GM23338 (cell line): ENCODE results near the gene OPRL1. TPM values are rescaled to one million over a fixed set of nuclear protein-coding genes. Genes with fewer than 3 reads are reported as not detected.

Source experiments
- ATAC-seq: fragments of 200-7000 bp; cut with Tn5 transposase; 3 replicates; pipeline ENCODE4 v1.9.1; 2020
- DNase-seq: peaks from one replicate; pipeline ENCODE4 v3.0.0-alpha.2; 2015; ENCODE audit warnings: low spot score
- H2AFZ ChIP-seq: fragments of 200-600 bp; sonication (generic); 2 replicates; pipeline ENCODE4 v1.8.0; 2016; ENCODE audit warnings: antibody characterized with exemption, mild to moderate bottlenecking, moderate library complexity
- H3F3A ChIP-seq: fragments of 200-600 bp; sonication (generic); replicated peaks from 2 replicates; pipeline ENCODE4 v1.8.0; 2017; ENCODE audit warnings: antibody characterized with exemption, mixed run types, low read depth
- H3K27ac ChIP-seq: fragments of 200-600 bp; sonication (generic); 2 replicates; pipeline ENCODE4 v1.6.1; 2016; ENCODE audit warnings: low read depth
- H3K27me3 ChIP-seq: fragments of 200-600 bp; sonication (generic); 2 replicates; pipeline ENCODE4 v1.8.0; 2016; ENCODE audit warnings: mild to moderate bottlenecking, mixed run types, moderate library complexity; ENCODE audit not compliant: insufficient read depth
- H3K36me3 ChIP-seq: fragments of 200-600 bp; sonication (generic); 2 replicates; pipeline ENCODE4 v1.8.0; 2016; ENCODE audit warnings: mild to moderate bottlenecking; ENCODE audit not compliant: insufficient read depth
- H3K4me1 ChIP-seq: fragments of 200-600 bp; sonication (generic); 2 replicates; pipeline ENCODE4 v1.8.0; 2016; ENCODE audit warnings: mild to moderate bottlenecking, moderate library complexity; ENCODE audit not compliant: insufficient read depth
- H3K4me2 ChIP-seq: fragments of 200-600 bp; sonication (generic); 2 replicates; pipeline ENCODE4 v1.7.1; 2017; ENCODE audit warnings: mixed run types
- H3K4me3 ChIP-seq: fragments of 200-600 bp; sonication (generic); 2 replicates; pipeline ENCODE4 v1.6.1; 2016; ENCODE audit warnings: mixed run types
- H3K79me2 ChIP-seq: fragments of 200-600 bp; sonication (generic); replicated peaks from 2 replicates; pipeline ENCODE4 v1.8.0; 2017; ENCODE audit warnings: mild to moderate bottlenecking; ENCODE audit not compliant: insufficient read depth
- H3K9me2 ChIP-seq: fragments of 200-600 bp; sonication (generic); 2 replicates; pipeline ENCODE4 v1.8.0; 2017; ENCODE audit not compliant: insufficient read depth
- H4K20me1 ChIP-seq: fragments of 200-600 bp; sonication (generic); replicated peaks from 2 replicates; pipeline ENCODE4 v1.8.0; 2017; ENCODE audit warnings: mild to moderate bottlenecking; ENCODE audit not compliant: insufficient read depth
- H3K27ac Mint-ChIP-seq: 2 replicates; pipeline ENCODE4 v1.8.0; 2020; ENCODE audit warnings: inconsistent platforms, mild to moderate bottlenecking, moderate library complexity, mixed read lengths
- H3K27me3 Mint-ChIP-seq: 3 replicates; pipeline ENCODE4 v1.8.0; 2022; ENCODE audit warnings: low read depth, mild to moderate bottlenecking, moderate library complexity, mixed read lengths, inconsistent platforms; ENCODE audit not compliant: insufficient read depth, poor library complexity
- H3K36me3 Mint-ChIP-seq: 3 replicates; pipeline ENCODE4 v1.8.0; 2021; ENCODE audit warnings: low read depth, mild to moderate bottlenecking, inconsistent platforms, moderate library complexity, mixed read lengths
- H3K4me1 Mint-ChIP-seq: 3 replicates; pipeline ENCODE4 v1.8.0; 2020; ENCODE audit warnings: mild to moderate bottlenecking, inconsistent platforms, mixed read lengths
- H3K4me3 Mint-ChIP-seq: 3 replicates; pipeline ENCODE4 v1.8.0; 2021; ENCODE audit warnings: moderate library complexity, mild to moderate bottlenecking, inconsistent platforms, mixed read lengths
- H3K9me3 Mint-ChIP-seq: 3 replicates; pipeline ENCODE4 v1.8.0; 2020; ENCODE audit warnings: moderate library complexity, mild to moderate bottlenecking, inconsistent platforms, mixed read lengths
- EZH2 ChIP-seq: fragments of 200-600 bp; sonication (generic); IDR thresholded peaks from one replicate; pipeline ENCODE4 v1.8.0; 2017; ENCODE audit warnings: antibody characterized with exemption, mild to moderate bottlenecking, low read depth; ENCODE audit not compliant: unreplicated experiment
- JUNB ChIP-seq: IDR thresholded peaks from one replicate; pipeline ENCODE4 v1.6.1; 2016; ENCODE audit warnings: antibody characterized with exemption; ENCODE audit not compliant: unreplicated experiment
- STAT1 ChIP-seq: IDR thresholded peaks from one replicate; pipeline ENCODE4 v1.6.1; 2016; ENCODE audit warnings: antibody characterized with exemption; ENCODE audit not compliant: unreplicated experiment
- polyA plus RNA-seq: library from polyadenylated mRNA; unstranded; fragments of >200 nt; fragmentation: Nextera tagmentation; extraction: Ambion mirVana; gene quantifications from 2 replicates; pipeline ENCODE4 v1.2.1, GENCODE V29; 2016
- total RNA-seq: library from RNA; depleted of rRNA; stranded (reverse); fragments of >200 nt; shearing (Covaris generic); gene quantifications from 2 replicates; pipeline ENCODE4 v1.2.3, GENCODE V29; 2014
- TF ChIP-seq, protein P1 (sequence below): fragments of 250-450 bp; sonication (Bioruptor Pico); IDR thresholded peaks from 2 replicates; pipeline ENCODE4 v1.5.0; 2020; ENCODE audit warnings: mild to moderate bottlenecking, moderate library complexity
- TF ChIP-seq, protein P2 (sequence below): IDR thresholded peaks from one replicate; pipeline ENCODE4 v1.6.1; 2018; ENCODE audit warnings: antibody characterized with exemption; ENCODE audit not compliant: unreplicated experiment

OPRL1 gene
- total and polyA plus RNA-seq, 2 experiments from 2014 or later = 0.27 to 1.1 TPM

DNA sequence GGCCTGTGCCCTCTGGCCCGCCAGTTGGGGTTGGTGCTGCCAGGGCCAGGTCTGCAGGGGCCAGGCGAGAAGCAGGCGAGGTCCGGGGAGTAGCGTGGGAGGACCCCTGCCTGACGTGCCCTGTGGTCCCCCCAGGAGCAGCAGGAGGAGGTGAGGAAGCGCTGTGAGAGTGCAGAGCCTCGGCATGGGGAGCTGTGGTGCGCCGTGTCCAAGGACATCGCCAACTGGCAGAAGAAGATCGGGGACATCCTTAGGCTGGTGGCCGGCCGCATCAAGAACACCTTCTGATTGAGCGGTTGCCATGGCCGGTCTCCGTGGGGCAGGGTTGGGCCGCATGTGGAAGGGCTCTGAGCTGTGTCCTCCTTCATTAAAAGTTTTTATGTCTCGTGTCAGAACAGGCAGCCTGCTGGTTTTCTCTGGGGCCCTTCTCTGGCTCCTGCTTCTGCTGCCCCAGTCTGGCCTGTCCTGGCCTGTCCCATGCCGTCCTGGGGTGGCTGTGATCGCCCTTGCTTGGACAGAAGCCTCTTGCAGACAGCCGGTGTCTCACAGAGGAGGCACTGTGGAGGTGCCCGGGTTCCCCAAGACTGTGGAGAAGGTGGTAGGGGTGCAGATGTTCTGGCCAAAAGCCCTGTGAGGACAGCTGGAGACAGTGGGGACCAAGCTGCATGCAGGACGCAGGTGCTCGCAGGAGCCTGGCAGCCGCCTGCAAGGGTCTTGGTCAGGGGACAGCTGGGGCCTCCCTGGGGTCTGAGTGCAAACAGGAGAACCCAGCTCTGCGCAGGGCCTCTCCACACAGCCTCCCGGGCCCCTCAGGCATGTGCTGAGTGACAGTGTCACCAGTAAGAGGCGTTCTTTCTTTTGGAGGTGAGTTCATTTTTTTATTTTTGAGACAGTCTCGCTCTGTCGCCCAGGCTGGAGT is 46.9 kb upstream of the OPRL1 start:
- Mint-ChIP-seq H3K4me3 (no peak overlapping the region), H3K9me3 (no peaks in the 10 kb centered on the region), H3K27ac (no peak overlapping the region), H3K4me1 (peaks cover 24% of the 10 kb centered on the region), H3K27me3 (peaks cover 15% of the 10 kb centered on the region), H3K36me3 (peaks cover 36% of the 10 kb centered on the region)
- Histone ChIP-seq H3K4me2 (no peak overlapping the region), H3K79me2 (no peaks in the 10 kb centered on the region), H3K36me3 (no peaks in the 10 kb centered on the region; the same call in 1 of the 2 replicates), H3F3A (peaks cover 10% of the 10 kb centered on the region; the same call in 1 of the 2 replicates), H3K9me2 (no peaks in the 10 kb centered on the region), H3K4me3 (no peak overlapping the region), H3K4me1 (peaks cover 21% of the 10 kb centered on the region), H4K20me1 (no peaks in the 10 kb centered on the region), H2AFZ (no peak overlapping the region), H3K27ac (no peak overlapping the region), H3K27me3 (peaks cover 8% of the 10 kb centered on the region; the same call in 1 of the 2 replicates)
- no peak for DNase-seq
- ATAC-seq = no peak
- TF ChIP-seq, protein P1, sequence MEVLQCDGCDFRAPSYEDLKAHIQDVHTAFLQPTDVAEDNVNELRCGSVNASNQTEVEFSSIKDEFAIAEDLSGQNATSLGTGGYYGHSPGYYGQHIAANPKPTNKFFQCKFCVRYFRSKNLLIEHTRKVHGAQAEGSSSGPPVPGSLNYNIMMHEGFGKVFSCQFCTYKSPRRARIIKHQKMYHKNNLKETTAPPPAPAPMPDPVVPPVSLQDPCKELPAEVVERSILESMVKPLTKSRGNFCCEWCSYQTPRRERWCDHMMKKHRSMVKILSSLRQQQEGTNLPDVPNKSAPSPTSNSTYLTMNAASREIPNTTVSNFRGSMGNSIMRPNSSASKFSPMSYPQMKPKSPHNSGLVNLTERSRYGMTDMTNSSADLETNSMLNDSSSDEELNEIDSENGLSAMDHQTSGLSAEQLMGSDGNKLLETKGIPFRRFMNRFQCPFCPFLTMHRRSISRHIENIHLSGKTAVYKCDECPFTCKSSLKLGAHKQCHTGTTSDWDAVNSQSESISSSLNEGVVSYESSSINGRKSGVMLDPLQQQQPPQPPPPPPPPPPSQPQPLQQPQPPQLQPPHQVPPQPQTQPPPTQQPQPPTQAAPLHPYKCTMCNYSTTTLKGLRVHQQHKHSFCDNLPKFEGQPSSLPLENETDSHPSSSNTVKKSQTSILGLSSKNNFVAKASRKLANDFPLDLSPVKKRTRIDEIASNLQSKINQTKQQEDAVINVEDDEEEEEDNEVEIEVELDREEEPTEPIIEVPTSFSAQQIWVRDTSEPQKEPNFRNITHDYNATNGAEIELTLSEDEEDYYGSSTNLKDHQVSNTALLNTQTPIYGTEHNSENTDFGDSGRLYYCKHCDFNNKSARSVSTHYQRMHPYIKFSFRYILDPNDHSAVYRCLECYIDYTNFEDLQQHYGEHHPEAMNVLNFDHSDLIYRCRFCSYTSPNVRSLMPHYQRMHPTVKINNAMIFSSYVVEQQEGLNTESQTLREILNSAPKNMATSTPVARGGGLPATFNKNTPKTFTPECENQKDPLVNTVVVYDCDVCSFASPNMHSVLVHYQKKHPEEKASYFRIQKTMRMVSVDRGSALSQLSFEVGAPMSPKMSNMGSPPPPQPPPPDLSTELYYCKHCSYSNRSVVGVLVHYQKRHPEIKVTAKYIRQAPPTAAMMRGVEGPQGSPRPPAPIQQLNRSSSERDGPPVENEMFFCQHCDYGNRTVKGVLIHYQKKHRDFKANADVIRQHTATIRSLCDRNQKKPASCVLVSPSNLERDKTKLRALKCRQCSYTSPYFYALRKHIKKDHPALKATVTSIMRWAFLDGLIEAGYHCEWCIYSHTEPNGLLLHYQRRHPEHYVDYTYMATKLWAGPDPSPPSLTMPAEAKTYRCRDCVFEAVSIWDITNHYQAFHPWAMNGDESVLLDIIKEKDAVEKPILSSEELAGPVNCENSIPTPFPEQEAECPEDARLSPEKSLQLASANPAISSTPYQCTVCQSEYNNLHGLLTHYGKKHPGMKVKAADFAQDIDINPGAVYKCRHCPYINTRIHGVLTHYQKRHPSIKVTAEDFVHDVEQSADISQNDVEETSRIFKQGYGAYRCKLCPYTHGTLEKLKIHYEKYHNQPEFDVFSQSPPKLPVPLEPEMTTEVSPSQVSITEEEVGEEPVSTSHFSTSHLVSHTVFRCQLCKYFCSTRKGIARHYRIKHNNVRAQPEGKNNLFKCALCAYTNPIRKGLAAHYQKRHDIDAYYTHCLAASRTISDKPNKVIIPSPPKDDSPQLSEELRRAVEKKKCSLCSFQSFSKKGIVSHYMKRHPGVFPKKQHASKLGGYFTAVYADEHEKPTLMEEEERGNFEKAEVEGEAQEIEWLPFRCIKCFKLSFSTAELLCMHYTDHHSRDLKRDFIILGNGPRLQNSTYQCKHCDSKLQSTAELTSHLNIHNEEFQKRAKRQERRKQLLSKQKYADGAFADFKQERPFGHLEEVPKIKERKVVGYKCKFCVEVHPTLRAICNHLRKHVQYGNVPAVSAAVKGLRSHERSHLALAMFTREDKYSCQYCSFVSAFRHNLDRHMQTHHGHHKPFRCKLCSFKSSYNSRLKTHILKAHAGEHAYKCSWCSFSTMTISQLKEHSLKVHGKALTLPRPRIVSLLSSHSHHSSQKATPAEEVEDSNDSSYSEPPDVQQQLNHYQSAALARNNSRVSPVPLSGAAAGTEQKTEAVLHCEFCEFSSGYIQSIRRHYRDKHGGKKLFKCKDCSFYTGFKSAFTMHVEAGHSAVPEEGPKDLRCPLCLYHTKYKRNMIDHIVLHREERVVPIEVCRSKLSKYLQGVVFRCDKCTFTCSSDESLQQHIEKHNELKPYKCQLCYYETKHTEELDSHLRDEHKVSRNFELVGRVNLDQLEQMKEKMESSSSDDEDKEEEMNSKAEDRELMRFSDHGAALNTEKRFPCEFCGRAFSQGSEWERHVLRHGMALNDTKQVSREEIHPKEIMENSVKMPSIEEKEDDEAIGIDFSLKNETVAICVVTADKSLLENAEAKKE (CRISPR knock-in tag) = no peak
- no peak for TF ChIP-seq EZH2
- no peak for TF ChIP-seq JUNB
- TF ChIP-seq, protein P2, sequence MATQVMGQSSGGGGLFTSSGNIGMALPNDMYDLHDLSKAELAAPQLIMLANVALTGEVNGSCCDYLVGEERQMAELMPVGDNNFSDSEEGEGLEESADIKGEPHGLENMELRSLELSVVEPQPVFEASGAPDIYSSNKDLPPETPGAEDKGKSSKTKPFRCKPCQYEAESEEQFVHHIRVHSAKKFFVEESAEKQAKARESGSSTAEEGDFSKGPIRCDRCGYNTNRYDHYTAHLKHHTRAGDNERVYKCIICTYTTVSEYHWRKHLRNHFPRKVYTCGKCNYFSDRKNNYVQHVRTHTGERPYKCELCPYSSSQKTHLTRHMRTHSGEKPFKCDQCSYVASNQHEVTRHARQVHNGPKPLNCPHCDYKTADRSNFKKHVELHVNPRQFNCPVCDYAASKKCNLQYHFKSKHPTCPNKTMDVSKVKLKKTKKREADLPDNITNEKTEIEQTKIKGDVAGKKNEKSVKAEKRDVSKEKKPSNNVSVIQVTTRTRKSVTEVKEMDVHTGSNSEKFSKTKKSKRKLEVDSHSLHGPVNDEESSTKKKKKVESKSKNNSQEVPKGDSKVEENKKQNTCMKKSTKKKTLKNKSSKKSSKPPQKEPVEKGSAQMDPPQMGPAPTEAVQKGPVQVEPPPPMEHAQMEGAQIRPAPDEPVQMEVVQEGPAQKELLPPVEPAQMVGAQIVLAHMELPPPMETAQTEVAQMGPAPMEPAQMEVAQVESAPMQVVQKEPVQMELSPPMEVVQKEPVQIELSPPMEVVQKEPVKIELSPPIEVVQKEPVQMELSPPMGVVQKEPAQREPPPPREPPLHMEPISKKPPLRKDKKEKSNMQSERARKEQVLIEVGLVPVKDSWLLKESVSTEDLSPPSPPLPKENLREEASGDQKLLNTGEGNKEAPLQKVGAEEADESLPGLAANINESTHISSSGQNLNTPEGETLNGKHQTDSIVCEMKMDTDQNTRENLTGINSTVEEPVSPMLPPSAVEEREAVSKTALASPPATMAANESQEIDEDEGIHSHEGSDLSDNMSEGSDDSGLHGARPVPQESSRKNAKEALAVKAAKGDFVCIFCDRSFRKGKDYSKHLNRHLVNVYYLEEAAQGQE = no peak
- no peak for TF ChIP-seq STAT1
